Left ventricle myocardium superior (tissue), 1 donor: ENCODE results near the gene MT1H. TPM values are rescaled to one million over a fixed set of nuclear protein-coding genes. Genes with fewer than 3 reads are reported as not detected.
"Not testable (repeated sequence)": the region's sequence is repeated elsewhere in the genome, so short reads cannot be mapped to it uniquely, and the experiment has no call there.

Experiments used
- ATAC-seq: fragments of 200-7000 bp; cut with Tn5 transposase; one replicate; pipeline ENCODE4 v1.9.1; 2020; ENCODE audit warnings: mild to moderate bottlenecking, moderate library complexity
- DNase-seq: peaks from one replicate; pipeline ENCODE4 v3.0.0-alpha.2; 2020
- intact Hi-C: fragments of 100-400 bp; cut with micrococcal nuclease; formaldehyde crosslinking; loops from one replicate; pipeline ENCODE4 v1.11.0; 2022
- total RNA-seq: library from RNA; stranded (reverse); fragmentation: NEBNext Ultra II Directional; extraction: Animal tissue kit (Norgen Biotek cat#: 25700); gene quantifications from one replicate; pipeline ENCODE4 v1.2.1, GENCODE V29; 2021
- donor health status: DM: no; HTN: yes; CAD: no; lungs with severe emphysema.

Gene MT1H
- total RNA-seq, 1 donor from 2014 or later = not detected

- peak; percentile 92 for ATAC-seq
- DNase-seq = peak; percentile 75
- intact Hi-C loops = no loop called here
These were observed 11.9 kb upstream of the MT1H start, which contains the start of gene MT1F for GRCh38 chr16:56657555-56658326. Gene MT1F, plus strand, starts transcription at chr16:56657959. Its CDS starts 100 bp downstream, at chr16:56658059.

DNA sequence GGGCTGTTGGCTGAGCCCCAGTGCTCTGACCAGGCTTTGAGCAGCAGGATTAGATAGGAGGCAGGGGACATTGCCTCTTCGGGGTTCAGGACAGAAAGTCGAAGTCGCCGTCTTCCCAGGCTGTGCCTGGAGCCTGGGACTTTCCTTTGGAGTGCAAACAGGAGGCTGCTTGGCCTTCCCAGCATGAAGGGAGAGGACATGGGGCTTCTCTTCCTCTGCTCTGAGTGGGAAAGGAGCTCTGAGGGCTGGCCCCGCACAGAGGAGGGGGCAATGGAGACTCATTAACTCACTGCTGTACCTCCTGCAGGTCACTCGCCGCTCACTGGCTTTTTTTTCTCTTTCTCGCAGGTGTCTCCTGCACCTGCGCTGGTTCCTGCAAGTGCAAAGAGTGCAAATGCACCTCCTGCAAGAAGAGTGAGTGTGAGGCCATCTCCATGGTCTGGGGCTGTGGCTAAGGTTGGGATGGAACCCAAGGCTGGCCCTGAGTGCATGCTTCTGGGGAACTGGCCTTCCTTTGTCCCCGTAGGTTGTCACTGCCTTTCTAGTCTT, 11.2 kb upstream of the MT1H start:
- peak; percentile 63 for DNase-seq
- intact Hi-C loops = no loop called here
- ATAC-seq = no peak

DNA sequence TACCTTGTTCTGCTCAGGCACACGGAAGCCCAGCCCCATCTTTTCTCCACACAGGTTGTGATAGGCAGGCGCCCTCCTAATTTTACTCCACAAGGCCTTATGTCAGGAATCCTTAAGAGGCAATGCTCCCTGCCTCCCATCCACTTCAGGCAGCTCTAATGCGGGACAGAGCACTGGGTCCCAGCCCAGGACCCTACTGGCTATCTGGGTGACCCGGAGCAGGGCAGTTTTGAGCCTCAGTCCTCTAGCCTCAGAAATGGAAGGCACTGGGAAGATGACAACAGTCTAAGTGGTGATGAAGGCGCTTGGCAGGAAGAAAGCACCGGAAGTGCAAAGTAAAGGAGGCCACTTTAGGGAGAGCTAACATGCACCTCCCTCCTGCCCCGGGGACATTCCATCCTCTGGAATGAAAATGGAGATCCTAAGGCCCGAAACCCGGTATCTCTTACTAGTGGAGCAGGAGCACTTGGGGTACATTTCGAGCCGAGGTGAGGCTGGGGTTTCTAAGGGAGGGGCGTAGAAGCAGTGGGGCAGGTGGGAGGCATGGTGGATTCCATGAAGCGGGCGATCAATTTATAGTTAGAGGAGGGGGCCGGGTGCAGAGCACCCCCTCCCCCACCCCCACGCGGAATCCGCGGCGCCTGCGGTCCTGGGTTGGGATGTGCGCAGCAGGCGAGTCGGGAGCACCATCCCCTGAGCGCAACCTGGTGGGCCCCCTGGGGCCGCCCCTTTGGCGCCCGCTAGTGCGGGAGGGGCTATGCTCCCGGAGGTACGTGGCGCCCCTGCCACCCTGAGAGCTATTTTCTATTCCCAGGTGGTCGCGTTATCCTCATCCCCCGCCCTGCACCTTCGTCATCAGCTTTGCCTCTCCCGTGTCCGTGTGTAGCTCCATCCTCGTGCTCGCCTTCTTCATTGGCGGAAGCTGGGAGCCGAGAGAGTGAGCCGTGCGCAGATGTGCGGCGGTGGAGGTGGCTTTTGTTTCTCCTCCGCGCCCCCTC, 7.0 kb upstream of the MT1H start:
- DNase-seq = no peak
- intact Hi-C loops = no loop called here
- no peak for ATAC-seq

GRCh38 chr16:56664506-56664905, 5.1 kb upstream of the MT1H start:
- DNase-seq = no peak
- intact Hi-C loops = no loop called here
- ATAC-seq = no peak

DNA sequence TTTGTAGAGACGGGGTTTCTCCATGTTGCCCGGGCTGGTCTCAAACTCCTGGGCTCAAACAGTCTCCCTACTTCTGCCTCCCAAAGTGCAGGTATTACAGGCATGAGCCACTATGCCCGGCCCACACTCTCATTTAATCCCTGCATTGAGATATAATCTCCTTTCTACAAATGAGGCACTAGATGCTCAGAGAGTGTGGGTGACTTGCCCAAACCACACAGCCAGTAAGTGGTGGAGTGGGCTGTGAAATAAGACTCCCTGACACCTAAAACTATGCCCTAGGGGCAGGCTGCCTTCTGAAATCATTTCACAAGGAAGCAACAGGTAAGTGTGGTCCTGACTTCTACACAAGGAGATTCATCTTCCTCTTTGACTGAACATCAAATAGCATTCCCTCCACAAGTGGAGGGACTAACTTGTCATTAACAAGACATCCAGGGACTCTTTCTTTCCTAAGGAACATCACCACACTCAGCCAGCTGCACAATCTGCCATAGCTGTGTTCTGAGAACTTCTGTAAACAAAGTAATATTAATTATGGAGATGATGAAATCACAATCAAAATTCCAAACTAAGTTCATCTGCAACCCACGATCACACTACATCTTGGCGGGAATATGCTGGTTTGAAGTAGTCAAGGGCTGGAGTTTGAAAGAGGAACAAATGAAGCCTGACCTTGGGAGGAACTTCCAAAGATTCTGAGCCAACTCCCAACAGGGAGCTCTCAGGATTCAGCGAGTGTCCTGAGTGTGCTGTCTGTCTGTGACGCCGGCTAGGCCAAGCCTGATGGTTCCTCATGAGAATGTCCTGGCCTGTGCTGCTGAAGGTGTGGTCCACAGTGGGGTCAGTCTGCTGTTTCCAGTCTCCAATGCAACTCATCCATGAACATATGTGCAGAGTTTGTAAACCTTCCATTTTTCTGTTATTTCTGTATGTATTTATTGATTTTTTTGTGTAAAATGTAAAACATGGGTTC, 4.0 kb upstream of the MT1H start:
- intact Hi-C loops, DNase-seq, ATAC-seq: not testable (repeated sequence)

DNA sequence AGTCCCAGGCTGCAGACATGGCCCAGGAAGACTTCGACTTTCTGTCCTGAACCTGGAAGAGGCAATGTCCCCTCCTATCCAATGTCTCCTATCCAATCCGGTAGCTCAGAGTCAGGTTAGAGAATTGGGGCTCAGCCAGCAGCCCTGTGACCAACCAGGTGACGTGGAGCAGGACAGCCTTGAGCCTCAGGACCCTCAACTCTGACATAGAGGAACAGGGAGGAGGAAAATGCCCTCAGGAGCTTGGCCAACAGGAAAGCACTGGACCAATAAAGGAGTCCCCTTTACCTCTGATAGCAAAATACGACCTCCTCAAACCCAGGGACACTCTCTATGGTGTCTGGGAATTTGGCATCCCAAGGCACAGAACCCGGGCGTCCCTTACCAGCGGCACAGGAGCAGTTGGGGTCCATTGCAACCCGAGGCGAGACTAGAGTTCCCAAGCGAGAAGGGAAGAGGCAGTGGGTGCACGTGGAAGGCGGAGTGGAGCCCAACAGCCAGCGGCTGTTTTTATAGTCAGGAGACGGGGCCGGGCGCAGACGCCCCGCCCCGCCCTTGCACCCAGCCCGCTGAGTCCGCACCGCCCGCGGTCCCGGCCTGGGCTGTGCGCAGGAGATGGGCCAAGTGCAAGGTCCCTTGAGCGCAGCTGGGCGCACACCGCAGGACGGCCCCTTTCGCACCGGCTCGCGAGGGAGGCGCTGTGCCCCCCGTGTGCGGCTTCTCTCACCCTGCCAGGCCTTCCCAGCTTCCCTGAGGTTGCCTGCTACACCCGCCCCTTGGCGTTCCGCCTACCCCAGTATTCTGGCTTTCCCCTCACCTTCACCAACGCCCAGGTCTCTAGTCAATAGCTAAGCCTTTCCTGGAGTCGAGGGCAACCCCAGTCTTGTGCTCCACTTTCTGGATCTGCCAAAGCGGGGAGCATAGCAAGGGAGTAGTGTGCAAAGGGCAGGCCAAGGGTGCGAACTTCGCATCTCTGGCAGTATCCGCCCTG, 1.7 kb upstream of the MT1H start, which contains the start of gene MT1G:
Gene MT1G (minus strand): TSS at position 485 of the 991 bp plus-strand sequence. CDS start 72 bp downstream, at position 413.
- DNase-seq = peak; percentile 76
- intact Hi-C loops = no loop called here
- ATAC-seq = peak; percentile 91

DNA sequence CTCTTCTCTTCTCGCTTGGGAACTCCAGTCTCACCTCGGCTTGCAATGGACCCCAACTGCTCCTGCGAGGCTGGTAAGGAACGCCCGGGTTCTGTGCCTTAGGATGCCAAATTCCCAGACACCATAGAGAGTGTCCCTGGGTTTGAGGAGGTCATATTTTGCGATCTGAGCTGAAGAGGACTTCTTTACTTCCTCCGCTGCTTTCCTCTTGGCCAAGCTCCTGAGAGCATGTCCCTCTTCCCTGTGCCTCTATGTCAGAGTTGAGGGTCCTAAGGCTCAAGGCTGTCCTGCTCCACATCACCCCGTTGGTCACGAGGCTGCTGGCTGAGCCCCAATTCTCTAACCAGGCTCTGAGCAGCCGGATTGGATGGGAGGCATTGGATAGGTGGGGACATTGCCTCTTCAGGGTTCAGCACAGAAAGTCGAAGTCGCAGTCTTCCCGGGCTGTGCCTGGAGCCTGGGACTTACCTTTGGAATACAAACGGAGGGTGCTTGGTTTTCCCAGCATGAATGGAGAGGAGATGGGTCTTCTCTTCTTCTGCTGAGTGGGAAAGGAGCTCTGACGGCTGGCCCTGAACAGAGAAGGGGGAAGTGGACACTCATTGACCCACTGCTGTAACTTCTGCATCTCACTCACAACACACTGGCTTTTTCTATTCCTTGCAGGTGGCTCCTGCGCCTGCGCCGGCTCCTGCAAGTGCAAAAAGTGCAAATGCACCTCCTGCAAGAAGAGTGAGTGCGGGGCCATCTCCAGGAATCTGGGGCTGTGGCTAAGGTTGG, 416 bp downstream of the MT1H start:
- no peak for ATAC-seq
- intact Hi-C loops = no loop called here

GRCh38 chr16:56670620-56670934, 963 bp downstream of the MT1H start:
- ATAC-seq (no peak), DNase-seq (no peak)
- intact Hi-C loops = no loop called here

More for the DNA sequence above, 416 bp downstream of the MT1H start:
- no peak for DNase-seq

GRCh38 chr16:56671691-56672090, 2.1 kb downstream of the MT1H start:
- ATAC-seq, intact Hi-C loops, DNase-seq: not testable (repeated sequence)

GRCh38 chr16:56672171-56672570, 2.6 kb downstream of the MT1H start:
- DNase-seq, intact Hi-C loops, ATAC-seq: not testable (repeated sequence)

GRCh38 chr16:56672761-56673536, 3.3 kb downstream of the MT1H start:
- DNase-seq (no peak), ATAC-seq (no peak)
- intact Hi-C loops = no loop called here

DNA sequence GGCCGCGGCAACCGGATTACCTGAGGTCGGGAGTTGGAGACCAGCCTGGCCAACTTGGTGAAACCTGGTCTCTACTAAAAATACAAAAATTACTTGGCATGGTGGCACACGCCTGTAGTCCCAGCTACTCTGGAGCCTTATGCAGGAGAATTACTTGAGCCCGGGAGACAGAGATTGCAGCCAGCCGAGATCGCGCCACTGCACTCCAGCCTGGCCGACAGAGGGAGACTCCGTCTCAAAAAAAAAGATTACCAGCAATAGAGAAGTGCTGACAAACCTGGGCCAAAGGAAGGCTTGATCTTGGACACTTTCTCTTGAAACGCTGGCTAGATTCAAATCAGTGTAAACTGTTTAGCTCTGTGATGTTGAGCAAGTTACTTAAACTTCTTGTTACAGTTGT, 4.3 kb downstream of the MT1H start:
- intact Hi-C loops = no loop called here
- ATAC-seq = peak; percentile 67
- peak; percentile 51 for DNase-seq

DNA sequence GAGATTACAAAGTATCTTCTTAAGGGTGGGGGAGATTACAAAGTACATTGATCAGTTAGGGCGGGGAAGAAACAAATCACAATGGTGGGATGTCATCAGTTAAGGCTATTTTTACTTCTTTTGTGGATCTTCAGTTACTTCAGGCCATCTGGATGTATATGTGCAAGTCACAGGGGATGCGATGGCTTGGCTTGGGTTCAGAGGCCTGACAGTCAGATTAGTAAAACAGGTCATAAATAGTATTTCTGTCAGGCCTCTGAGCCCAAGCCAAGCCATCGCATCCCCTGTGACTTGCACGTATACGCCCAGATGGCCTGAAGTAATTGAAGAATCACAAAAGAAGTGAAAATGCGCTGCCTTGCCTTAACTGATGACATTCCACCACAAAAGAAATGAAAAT, 5.0 kb downstream of the MT1H start:
- intact Hi-C loops, DNase-seq: not testable (repeated sequence)

DNA sequence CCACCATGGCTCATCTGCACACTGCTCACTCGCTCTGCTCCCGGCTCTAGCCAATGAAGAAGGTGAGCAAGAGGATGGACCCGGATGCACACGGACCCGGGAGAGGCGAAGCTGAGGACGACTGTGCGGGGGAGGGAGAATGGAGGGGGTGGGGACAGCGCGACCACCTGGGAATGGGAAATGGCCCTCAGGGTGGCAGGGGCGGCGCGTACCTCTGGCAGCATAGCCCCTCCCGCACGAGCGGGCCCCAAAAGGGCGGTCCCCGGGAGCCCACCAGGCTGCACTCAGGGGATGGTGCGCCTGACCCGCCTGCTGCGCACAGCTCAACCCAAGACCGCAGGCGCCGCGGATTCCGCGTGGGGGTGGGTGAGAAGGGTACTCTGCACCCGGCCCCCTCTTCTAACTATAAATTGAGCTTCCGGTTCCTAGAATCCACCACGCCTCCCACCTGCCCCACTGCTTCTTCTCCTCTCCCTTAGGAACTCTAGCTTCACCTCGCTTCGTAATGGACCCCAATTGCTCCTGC, 6.1 kb downstream of the MT1H start:
- no peak for ATAC-seq
- no peak for DNase-seq
- intact Hi-C loops = no loop called here

More for the DNA sequence above, 5.0 kb downstream of the MT1H start:
- ATAC-seq = not testable (repeated sequence)

DNA sequence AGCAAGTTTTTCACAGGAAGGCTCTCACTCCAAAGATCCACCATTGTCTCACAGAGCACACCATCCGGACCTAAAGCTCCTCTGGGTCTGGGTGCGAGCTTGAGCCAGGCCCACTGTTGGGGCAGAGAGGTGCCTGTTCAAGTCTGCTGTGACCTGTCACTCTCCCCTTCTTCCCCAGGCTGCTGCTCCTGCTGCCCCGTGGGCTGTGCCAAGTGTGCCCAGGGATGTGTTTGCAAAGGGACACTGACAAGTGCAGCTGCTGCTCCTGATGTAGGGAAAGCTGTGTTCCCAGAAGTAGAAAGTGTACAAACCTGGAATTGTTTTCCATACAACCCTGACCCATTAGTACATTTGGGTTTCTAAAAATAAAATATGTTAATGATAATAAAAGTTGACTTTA, 7.9 kb downstream of the MT1H start:
- no peak for DNase-seq
- intact Hi-C loops = no loop called here
- ATAC-seq = no peak
